Spleen (tissue), 11 donors: ENCODE measurements around the gene PRKCH. TPM values are rescaled to one million over a fixed set of nuclear protein-coding genes. Genes with fewer than 3 reads are reported as not detected.
A peak's percentile ranks its signal among the peaks of the same experiment; 100 is the strongest.

Experiments
- DNase-seq: peaks from one replicate; pipeline ENCODE4 v3.0.0-alpha.2; 2020
- H3K27ac ChIP-seq, 8 donors: fragments of 200-600 bp; sonication (generic) in 7 of 8; 1 replicate in 4 of 8; 2 replicates in 4 of 8; pipeline versions ENCODE4 v1.5.0 to v1.8.0; 2016 to 2021; ENCODE audit warnings: inconsistent platforms in 4 of 8, mild to moderate bottlenecking in 4 of 8, moderate library complexity in 1 of 8
- H3K27me3 ChIP-seq, 7 donors: fragments of 200-600 bp; sonication (generic) in 6 of 7; replicated peaks in 1 of 7; 1 replicate in 4 of 7; 2 replicates in 3 of 7; pipeline versions ENCODE4 v1.5.0 to v1.8.0; 2016 to 2021; ENCODE audit warnings: inconsistent platforms in 3 of 7, mild to moderate bottlenecking in 1 of 7
- H3K36me3 ChIP-seq, 6 donors: fragments of 200-600 bp; sonication (generic) in 5 of 6; 1 replicate in 4 of 6; 2 replicates in 2 of 6; pipeline versions ENCODE4 v1.5.0 to v1.8.0; 2016 to 2021; ENCODE audit warnings: inconsistent platforms in 2 of 6
- H3K4me1 ChIP-seq, 6 donors: fragments of 200-600 bp; sonication (generic) in 5 of 6; 1 replicate in 3 of 6; 2 replicates in 3 of 6; pipeline versions ENCODE4 v1.5.0 to v1.8.0; 2016 to 2021; ENCODE audit warnings: inconsistent platforms in 3 of 6
- H3K4me3 ChIP-seq, 8 donors: fragments of 200-600 bp; sonication (generic) in 7 of 8; 1 replicate in 4 of 8; 2 replicates in 4 of 8; pipeline versions ENCODE4 v1.5.0 to v1.8.0; 2016 to 2021; ENCODE audit warnings: inconsistent platforms in 4 of 8, mild to moderate bottlenecking in 4 of 8, moderate library complexity in 2 of 8
- H3K9me3 ChIP-seq, 8 donors: fragments of 200-600 bp; sonication (generic) in 7 of 8; 1 replicate in 4 of 8; 2 replicates in 4 of 8; pipeline versions ENCODE4 v1.5.0 to v1.8.0; 2016 to 2021; ENCODE audit warnings: inconsistent platforms in 4 of 8
- CTCF ChIP-seq, 11 experiments: fragments of 200-600 bp in 7 of 11; fragments of 450-650 bp in 4 of 11; sonication (generic) in 4 of 11; IDR thresholded peaks in 8 of 11; conservative IDR thresholded peaks in 3 of 11; 1 replicate in 7 of 11; 2 replicates in 4 of 11; pipeline versions ENCODE4 v1.4.0 to v1.8.0; 2016 to 2021; ENCODE audit warnings: antibody characterized with exemption in 11 of 11, inconsistent platforms in 4 of 11, mild to moderate bottlenecking in 1 of 11
- POLR2A ChIP-seq, 3 donors: fragments of 450-650 bp; IDR thresholded peaks; one replicate each; pipeline ENCODE4 v1.5.1; 2017; ENCODE audit warnings: antibody characterized with exemption in 3 of 3, mild to moderate bottlenecking in 1 of 3
- POLR2AphosphoS5 ChIP-seq, 3 donors: sonication (generic); formaldehyde crosslinking; IDR thresholded peaks; one replicate each; pipeline ENCODE4 v1.5.1; 2017; ENCODE audit warnings: antibody characterized with exemption in 3 of 3
- WGBS, 5 donors: extraction: QIAGEN DNeasy Blood & Tissue Kit in 3 of 5; methylation state at CpG; one replicate each; pipeline versions ENCODE4 v1.1.5 to v1.1.7; 2013 to 2018; 5-methylcytosine and 5-hydroxymethylcytosine counted together
- intact Hi-C: fragments of 100-400 bp; cut with DNase I; formaldehyde crosslinking; loops from one replicate; pipeline ENCODE4 v1.15.0; 2023; ENCODE audit warnings: low total_unique reads
- polyA plus RNA-seq, 3 donors: library from polyadenylated mRNA; stranded (reverse); fragments of 200-250 nt; gene quantifications; one replicate each; pipeline ENCODE4 v1.2.1, GENCODE V29; 2013
- total RNA-seq, 7 donors: library from RNA; depleted of rRNA in 3 of 7; stranded (reverse); fragments of >200 nt in 3 of 7; fragmentation: NEBNext Ultra II Directional in 4 of 7; extraction: Animal tissue kit (Norgen Biotek cat#: 25700) in 4 of 7; gene quantifications; one replicate each; pipeline versions ENCODE4 v1.1.0 to v1.2.1, GENCODE V29; 2016 to 2021
- donor health status: healthy with polysubstance abuse.
- donor health status: DM: no; HTN: no; CAD: no; lungs with moderate emphysema.
- donor health status: DM: no; HTN: no; CAD: no.
- donor health status: Bipolar disorder and iron deficiency.
- donor health status: healthy.
- donor health status: DM: no; HTN: no; CAD: no.
- donor health status: DM: yes; HTN: yes; CAD: no.

Gene PRKCH
- total and polyA plus RNA-seq, 10 donors: 10.0 to 184 (median 105) TPM

GRCh38 chr14:61397615-61398014 is 76.2 kb downstream of the PRKCH start:
- TF ChIP-seq POLR2A (IDR thresholded peaks at IDR 0.05) (no peak), CTCF (IDR thresholded peaks at IDR 0.05 in 8 of 11, conservative IDR thresholded peaks at IDR 0.05 in 3 of 11) (no peak), POLR2AphosphoS5 (IDR thresholded peaks at IDR 0.05) (no peak)
- H3K36me3 ChIP-seq: no peaks in the 10 kb centered on the region
- WGBS, 5 donors: 80 to 88% (median 85%) methylated on average over 3 of the region's 3 CpGs
- intact Hi-C loops: loop anchor here (10.0 kb wide), 1 partner anchor 47 kb away; no protein-coding TSS in a partner anchor
- no peak overlapping the region for H3K4me3 ChIP-seq
- DNase-seq: no peak
- peaks cover 0 to 99% (median 22%) of the 10 kb centered on the region in 6 donors for H3K4me1 ChIP-seq
- peak overlapping the region in 3 of 8 donors; percentile 17 to 66 (median 45) for H3K27ac ChIP-seq
- no peaks in the 10 kb centered on the region for H3K27me3 ChIP-seq
- no peaks in the 10 kb centered on the region for H3K9me3 ChIP-seq

- WGBS, 5 donors: 76 to 91% (median 84%) methylated on average over 2 of the region's 2 CpGs
- no peak overlapping the region for H3K4me3 ChIP-seq
- H3K27me3 ChIP-seq: no peaks in the 10 kb centered on the region
- intact Hi-C loops: loop anchor here (10.0 kb wide), 1 partner anchor 47 kb away; no protein-coding TSS in a partner anchor
- no peak for TF ChIP-seq CTCF (IDR thresholded peaks at IDR 0.05 in 8 of 11, conservative IDR thresholded peaks at IDR 0.05 in 3 of 11)
- TF ChIP-seq POLR2A (IDR thresholded peaks at IDR 0.05): no peak
- peaks cover 3 to 99% (median 24%) of the 10 kb centered on the region in 6 donors for H3K4me1 ChIP-seq
- H3K36me3 ChIP-seq: no peaks in the 10 kb centered on the region
- H3K27ac ChIP-seq: peak overlapping the region in 3 of 8 donors; percentile 15 to 45 (median 17)
- H3K9me3 ChIP-seq: no peaks in the 10 kb centered on the region
- DNase-seq: no peak
These were observed 76.8 kb downstream of the PRKCH start for GRCh38 chr14:61398221-61398620.

GRCh38 chr14:61399365-61399764 is 78.0 kb downstream of the PRKCH start:
- no peak for DNase-seq
- Histone ChIP-seq H3K9me3 (no peaks in the 10 kb centered on the region), H3K4me1 (peaks cover 5 to 99% (median 29%) of the 10 kb centered on the region in 6 donors), H3K27me3 (no peaks in the 10 kb centered on the region), H3K4me3 (no peak overlapping the region), H3K36me3 (no peaks in the 10 kb centered on the region), H3K27ac (peak overlapping the region in 3 of 8 donors; percentile 15 to 45 (median 16))
- no peak for TF ChIP-seq POLR2A (IDR thresholded peaks at IDR 0.05)
- TF ChIP-seq CTCF (IDR thresholded peaks at IDR 0.05 in 8 of 11, conservative IDR thresholded peaks at IDR 0.05 in 3 of 11): no peak
- no peak for TF ChIP-seq POLR2AphosphoS5 (IDR thresholded peaks at IDR 0.05)
- intact Hi-C loops: loop anchor here (10.0 kb wide), 1 partner anchor 45 kb away; no protein-coding TSS in a partner anchor
- WGBS, 5 donors: 76 to 89% (median 85%) methylated on average over 2 of the region's 2 CpGs

- 77 to 86% (median 82%) methylated on average over 2 of the region's 2 CpGs for WGBS, 5 donors
- H3K4me1 ChIP-seq: peaks cover 13 to 99% (median 39%) of the 10 kb centered on the region in 6 donors
- DNase-seq: no peak
- no peaks in the 10 kb centered on the region for H3K27me3 ChIP-seq
- TF ChIP-seq POLR2AphosphoS5 (IDR thresholded peaks at IDR 0.05) (no peak), POLR2A (IDR thresholded peaks at IDR 0.05) (no peak), CTCF (IDR thresholded peaks at IDR 0.05 in 8 of 11, conservative IDR thresholded peaks at IDR 0.05 in 3 of 11) (no peak)
- no peaks in the 10 kb centered on the region for H3K9me3 ChIP-seq
- intact Hi-C loops: no loop called here
- H3K36me3 ChIP-seq: no peaks in the 10 kb centered on the region
- H3K4me3 ChIP-seq: no peak overlapping the region
- H3K27ac ChIP-seq: peak overlapping the region in 5 of 8 donors; percentile 1 to 53 (median 11)
These were observed 80.1 kb downstream of the PRKCH start for GRCh38 chr14:61401461-61401860.
